Ascending aorta (tissue), 2 donors: ENCODE data around the gene SMIM38. TPM values are rescaled to one million over a fixed set of nuclear protein-coding genes. Genes with fewer than 3 reads are reported as not detected.

Experiments
- DNase-seq, 2 donors: peaks; one replicate each; pipeline ENCODE4 v3.0.0-alpha.2; 2019; ENCODE audit warnings: low spot score in 2 of 2
- H3K27ac ChIP-seq, 2 donors: fragments of 200-600 bp; sonication (generic); one replicate each; pipeline ENCODE4 v1.5.1; 2016 to 2017; ENCODE audit warnings: mild to moderate bottlenecking in 1 of 2
- H3K27me3 ChIP-seq: fragments of 200-600 bp; sonication (generic); one replicate; pipeline ENCODE4 v1.5.1; 2017
- H3K36me3 ChIP-seq, 2 donors: fragments of 200-600 bp; sonication (generic); one replicate each; pipeline ENCODE4 v1.5.1; 2016
- H3K4me1 ChIP-seq, 2 donors: fragments of 200-600 bp; sonication (generic); one replicate each; pipeline ENCODE4 v1.5.1; 2016 to 2017; ENCODE audit warnings: mild to moderate bottlenecking in 1 of 2
- H3K4me3 ChIP-seq, 2 donors: fragments of 200-600 bp; sonication (generic); one replicate each; pipeline ENCODE4 v1.5.1; 2016 to 2017; ENCODE audit warnings: mild to moderate bottlenecking in 1 of 2
- H3K9me3 ChIP-seq, 2 donors: fragments of 200-600 bp; sonication (generic); one replicate each; pipeline ENCODE4 v1.5.1; 2016
- CTCF ChIP-seq, 3 experiments: fragments of 200-600 bp in 2 of 3; fragments of 450-650 bp in 1 of 3; sonication (generic) in 2 of 3; IDR thresholded peaks; one replicate each; pipeline ENCODE4 v1.5.1; 2016 to 2019; ENCODE audit warnings: antibody characterized with exemption in 3 of 3, mild to moderate bottlenecking in 1 of 3, moderate library complexity in 1 of 3
- intact Hi-C: fragments of 100-400 bp; cut with DNase I; formaldehyde crosslinking; loops from one replicate; pipeline ENCODE4 v1.15.1; 2023
- total RNA-seq: library from RNA; depleted of rRNA; stranded (reverse); fragments of >200 nt; gene quantifications from one replicate; pipeline ENCODE4 v1.1.0, GENCODE V29; 2016

Gene SMIM38
- total RNA-seq, 1 donor from 2014 or later: 3.1 TPM

GRCh38 chr11:69129053-69129452, 26.7 kb upstream of the SMIM38 start:
- H3K4me1 ChIP-seq: peaks cover 5 to 32% of the 10 kb centered on the region in 2 donors
- no peak overlapping the region for H3K27ac ChIP-seq
- no peak overlapping the region for H3K4me3 ChIP-seq
- no peaks in the 10 kb centered on the region for H3K9me3 ChIP-seq
- H3K36me3 ChIP-seq: no peaks in the 10 kb centered on the region
- TF ChIP-seq CTCF (IDR thresholded peaks at IDR 0.05): no peak
- no peaks in the 10 kb centered on the region for H3K27me3 ChIP-seq
- intact Hi-C loops: no loop called here
- DNase-seq: no peak

DNA sequence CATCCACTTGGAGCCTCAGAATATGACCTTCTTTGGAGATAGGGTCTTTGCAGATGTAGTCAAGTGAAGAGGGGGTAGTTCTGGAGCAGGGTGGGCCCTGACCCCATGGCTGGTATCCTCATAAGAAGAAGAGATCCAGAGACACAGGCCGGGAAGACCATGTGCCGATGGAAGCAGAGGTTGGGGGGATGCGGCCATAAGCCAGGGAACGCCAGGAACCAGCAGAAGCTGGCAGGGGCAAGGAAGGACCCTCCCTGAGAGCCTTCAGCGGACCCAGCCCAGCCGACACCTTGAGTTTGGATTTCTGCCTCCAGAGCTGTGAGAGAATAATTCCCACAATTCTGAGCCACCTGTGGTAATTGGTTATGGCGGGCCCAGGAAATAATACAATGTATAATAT, 26.1 kb upstream of the SMIM38 start:
- Histone ChIP-seq H3K36me3 (no peaks in the 10 kb centered on the region), H3K27me3 (no peaks in the 10 kb centered on the region), H3K9me3 (no peaks in the 10 kb centered on the region), H3K4me1 (peaks cover 5 to 32% of the 10 kb centered on the region in 2 donors), H3K4me3 (no peak overlapping the region), H3K27ac (no peak overlapping the region)
- intact Hi-C loops: loop anchor here (2.0 to 5.0 kb wide), 5 partner anchors 38 to 513 kb away; no protein-coding TSS in a partner anchor
- no peak for TF ChIP-seq CTCF (IDR thresholded peaks at IDR 0.05)
- DNase-seq: no peak

DNA sequence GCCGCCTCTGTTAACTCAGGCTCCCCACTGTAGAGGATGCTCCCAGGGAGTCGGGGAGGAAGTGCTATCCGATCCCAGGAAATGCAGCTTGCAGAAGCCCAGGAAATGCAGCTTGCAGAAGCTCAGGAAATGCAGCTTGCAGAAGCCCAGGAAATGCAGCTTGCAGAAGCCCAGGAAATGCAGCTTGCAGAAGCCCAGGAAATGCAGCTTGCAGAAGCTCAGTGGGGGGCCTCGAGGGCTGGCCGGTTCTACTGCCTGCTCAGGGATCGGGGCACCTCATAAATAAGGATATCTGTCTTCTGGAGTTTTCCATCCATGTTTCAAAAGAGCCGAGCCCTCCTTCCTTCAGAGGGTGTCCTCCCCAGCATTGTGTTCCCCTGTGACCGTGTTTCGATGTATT, 25.1 kb upstream of the SMIM38 start:
- Histone ChIP-seq H3K9me3 (no peaks in the 10 kb centered on the region), H3K4me3 (no peak overlapping the region), H3K36me3 (no peaks in the 10 kb centered on the region), H3K27me3 (no peaks in the 10 kb centered on the region), H3K4me1 (peaks cover 5 to 32% of the 10 kb centered on the region in 2 donors), H3K27ac (peak overlapping the region; percentile 72 to 73)
- no peak for DNase-seq
- intact Hi-C loops: loop anchor here (2.0 to 5.0 kb wide), 5 partner anchors 37 to 512 kb away; no protein-coding TSS in a partner anchor
- no peak for TF ChIP-seq CTCF (IDR thresholded peaks at IDR 0.05)

GRCh38 chr11:69131121-69131566, 24.6 kb upstream of the SMIM38 start:
- DNase-seq: peak; percentile 42 to 89
- H3K27ac ChIP-seq: peak overlapping the region; percentile 72 to 73
- intact Hi-C loops: loop anchor here (2.0 to 5.0 kb wide), 5 partner anchors 36 to 512 kb away; no protein-coding TSS in a partner anchor
- TF ChIP-seq CTCF (IDR thresholded peaks at IDR 0.05): no peak
- H3K4me1 ChIP-seq: peaks cover 5 to 28% of the 10 kb centered on the region in 2 donors
- H3K27me3 ChIP-seq: no peaks in the 10 kb centered on the region
- no peaks in the 10 kb centered on the region for H3K36me3 ChIP-seq
- H3K9me3 ChIP-seq: no peaks in the 10 kb centered on the region
- H3K4me3 ChIP-seq: no peak overlapping the region

GRCh38 chr11:69131644-69132300, 24.0 kb upstream of the SMIM38 start:
- peak; percentile 85 to 89 (median 86) for TF ChIP-seq CTCF (IDR thresholded peaks at IDR 0.05)
- Histone ChIP-seq H3K4me3 (no peak overlapping the region), H3K36me3 (peaks cover 3 to 4% of the 10 kb centered on the region in 2 donors), H3K9me3 (no peaks in the 10 kb centered on the region), H3K4me1 (peaks cover 0 to 21% of the 10 kb centered on the region in 2 donors), H3K27me3 (no peaks in the 10 kb centered on the region), H3K27ac (peak overlapping the region; percentile 72 to 73)
- peak; percentile 26 to 84 for DNase-seq
- intact Hi-C loops: loop anchor here (2.0 to 5.0 kb wide), 5 partner anchors 36 to 511 kb away; no protein-coding TSS in a partner anchor
